Loucy (cell line): Measurements from ENCODE around the gene SP2.

ENCODE experiments used
- CTCF ChIP-seq: fragments of 200-600 bp; sonication (generic); conservative IDR thresholded peaks from 2 replicates; pipeline ENCODE4 v1.5.1; 2014; ENCODE audit warnings: mild to moderate bottlenecking, antibody characterized with exemption, low read length
- EZH2phosphoT487 ChIP-seq: fragments of 200-600 bp; IDR thresholded peaks from 2 replicates; pipeline ENCODE4 v1.6.1; 2018; ENCODE audit warnings: antibody characterized with exemption, mild to moderate bottlenecking, moderate library complexity, borderline replicate concordance

- TF ChIP-seq CTCF (no peak), EZH2phosphoT487 (no peak)
Measured at GRCh38 chr17:47967607-47968252, 71.7 kb downstream of the SP2 start.
